ENCODE data around the gene TNNI2. TPM values are rescaled to one million over a fixed set of nuclear protein-coding genes. Genes with fewer than 3 reads are reported as not detected.

Gene TNNI2
- total and polyA plus RNA-seq, 10 of the 15 experiments (the other 5 are each of a cell fraction or from before 2014, with no cell fraction given), result 0.14 to 0.79 (median 0.37) TPM; not detected in 4

- H3K27me3 ChIP-seq (replicated peaks in 1 of 2; ENCODE audit: control insufficient read depth in 2 of 2, insufficient read depth in 2 of 2, low read length in 1 of 2), result no peaks in the 10 kb centered on the region
- H2AFZ ChIP-seq (ENCODE audit: control insufficient read depth, low read depth, low read length), result no peak overlapping the region
- intact Hi-C loops (cut with micrococcal nuclease; ENCODE audit: unreplicated experiment) (no loop called here), in situ Hi-C loops (cut with MboI) (no loop called here)
- ATAC-seq, result no peak
- H3K9me3 ChIP-seq (replicated peaks; ENCODE audit: control insufficient read depth, insufficient read depth, low read length), result no peaks in the 10 kb centered on the region
- H3K4me2 ChIP-seq (ENCODE audit: control insufficient read depth, insufficient read depth), result no peak overlapping the region
- peaks cover 3 to 9% of the 10 kb centered on the region in 2 experiments; a peak in 3 of 4 replicates for H3K36me3 ChIP-seq (ENCODE audit: control insufficient read depth in 2 of 2, insufficient read depth in 2 of 2, low read length in 1 of 2)
- no peak for DNase-seq (ENCODE audit: low read depth, low spot score)
- ChIA-PET SMC1A (ENCODE audit: uncharacterized antibody, unreplicated experiment) (no interaction called here), CTCF (no interaction called here), POLR2A (no interaction called here), RAD21 (ENCODE audit: unreplicated experiment) (no interaction called here)
- H3K4me3 ChIP-seq, result no peak overlapping the region
- no peak overlapping the region for H3K27ac ChIP-seq (ENCODE audit: control insufficient read depth, insufficient read depth)
- no peak for TF ChIP-seq CEBPZ (IDR thresholded peaks at IDR 0.05; ENCODE audit: low read depth, low read length)
- no peak for TF ChIP-seq CUX1 (IDR thresholded peaks at IDR 0.05; ENCODE audit: insufficient replicate concordance, low read depth, low read length)
- TF ChIP-seq POLR2AphosphoS5 (IDR thresholded peaks at IDR 0.05; ENCODE audit: low read length), result peak; percentile 87
- no peak for TF ChIP-seq CHD2 (IDR thresholded peaks at IDR 0.05; ENCODE audit: borderline replicate concordance, low read depth, low read length)
- no peak for TF ChIP-seq CREB1 (IDR thresholded peaks at IDR 0.05; ENCODE audit: low read depth)
- TF ChIP-seq USF1 (IDR thresholded peaks at IDR 0.05; ENCODE audit: borderline replicate concordance, extremely low read length, insufficient read depth, low read depth, low read length), result no peak
- TF ChIP-seq HDGF (IDR thresholded peaks at IDR 0.05), result peak; percentile 64; the same call in 1 of the 2 replicates
- TF ChIP-seq KLF5 (IDR thresholded peaks at IDR 0.05; ENCODE audit: partially characterized antibody), result no peak
- no peak for TF ChIP-seq STAT1 (conservative IDR thresholded peaks at IDR 0.05)
- no peak for TF ChIP-seq RAD21 (IDR thresholded peaks at IDR 0.05; ENCODE audit: insufficient read depth, low read depth, low read length)
- TF ChIP-seq RUNX3 (IDR thresholded peaks at IDR 0.05; ENCODE audit: low read length), result no peak
- no peak for TF ChIP-seq MYC (IDR thresholded peaks at IDR 0.05; ENCODE audit: insufficient read depth, insufficient read length, insufficient replicate concordance, low read length, severe bottlenecking)
- TSS peak; percentile 31 for BruUV-seq (replicated peaks)
- H3K9ac ChIP-seq (ENCODE audit: control insufficient read depth, insufficient read depth, low read length), result no peak overlapping the region
- peaks cover 62% of the 10 kb centered on the region for H3K79me2 ChIP-seq (ENCODE audit: control insufficient read depth, insufficient read depth, low read length)
- H3K4me1 ChIP-seq (ENCODE audit: control insufficient read depth, insufficient read depth, low read length), result peaks cover 10% of the 10 kb centered on the region
- H4K20me1 ChIP-seq (ENCODE audit: control insufficient read depth, insufficient read depth), result peaks cover 18% of the 10 kb centered on the region
- peak; percentile 56 for FAIRE-seq
- 94% methylated on average over 4 of the region's 4 CpGs for WGBS (ENCODE audit: insufficient coverage, insufficient replicate concordance, low lambda C conversion rate, missing lambda C conversion rate)
Observed at GRCh38 chr11:1861435-1862411, 22.9 kb downstream of the TNNI2 start.
